DND-41 (cell line): Measurements from ENCODE around the gene MCU.

ENCODE experiments used
- CTCF ChIP-seq: IDR thresholded peaks from 2 replicates; pipeline ENCODE4 v1.5.1; 2012; ENCODE audit warnings: borderline replicate concordance, low read length, moderate library complexity, mild to moderate bottlenecking; ENCODE audit not compliant: poor library complexity, severe bottlenecking; ENCODE audit errors: extremely low read depth
- EZH2 ChIP-seq: IDR thresholded peaks from 3 replicates; pipeline ENCODE4 v1.6.1; 2012; ENCODE audit warnings: borderline replicate concordance, low read depth, mild to moderate bottlenecking, moderate library complexity, low read length, inconsistent platforms; ENCODE audit not compliant: severe bottlenecking

GRCh38 chr10:72738486-72738885 is 46.5 kb downstream of the MCU start:
- TF ChIP-seq CTCF (no peak), EZH2 (no peak)
